Panc1 (cell line): ENCODE data around the gene TIAL1. TPM values are rescaled to one million over a fixed set of nuclear protein-coding genes. Genes with fewer than 3 reads are reported as not detected.

ENCODE experiments used
- ATAC-seq: fragments of 200-7000 bp; cut with Tn5 transposase; 2 replicates; pipeline ENCODE4 v1.9.1; 2020; ENCODE audit warnings: mild to moderate bottlenecking, moderate library complexity
- BruUV-seq: library from RNA; stranded (reverse); fragments of 400-500 nt; replicated peaks from 2 replicates; lab custom pipeline; 2021; lab: Mats Ljungman, UMichigan
- CTCF ChIA-PET: fragments of 300-600 bp; sonication (Branson Sonifier 250); formaldehyde crosslinking; loops from one replicate; lab custom pipeline; 2022; ENCODE audit warnings: antibody characterized with exemption; lab: Charles Lee
- POLR2A ChIA-PET: fragments of 300-600 bp; sonication (Branson Sonifier 250); formaldehyde crosslinking; loops from one replicate; lab custom pipeline; 2022; ENCODE audit warnings: antibody characterized with exemption; lab: Charles Lee
- DNase-seq: peaks from one replicate; pipeline ENCODE4 v3.0.0-alpha.2; 2010; ENCODE audit warnings: low read depth, low spot score
- H3K27ac ChIP-seq: 2 replicates; pipeline ENCODE4 v1.5.1; 2011; ENCODE audit warnings: mild to moderate bottlenecking, low read length, inconsistent platforms
- H3K27me3 ChIP-seq: fragments of 200-500 bp; sonication (Bioruptor generic); 2 replicates; pipeline ENCODE4 v1.6.0; 2014; ENCODE audit warnings: low read length, inconsistent platforms; ENCODE audit not compliant: control insufficient read depth, insufficient read depth
- H3K36me3 ChIP-seq: fragments of 200-500 bp; sonication (Bioruptor generic); 2 replicates; pipeline ENCODE4 v1.5.1; 2014; ENCODE audit warnings: inconsistent platforms, mild to moderate bottlenecking, low read length, moderate library complexity; ENCODE audit not compliant: control insufficient read depth, insufficient read depth
- H3K4me1 ChIP-seq: 2 replicates; pipeline ENCODE4 v1.5.1; 2011; ENCODE audit warnings: inconsistent platforms, mild to moderate bottlenecking, low read length, moderate library complexity; ENCODE audit not compliant: control insufficient read depth, insufficient read depth
- H3K4me3 ChIP-seq, 2 experiments: 2 replicates each; pipeline ENCODE4 v1.5.1; 2011 to 2012; ENCODE audit warnings: low read depth in 2 of 2, low read length in 2 of 2, mild to moderate bottlenecking in 2 of 2, inconsistent platforms in 1 of 2, moderate library complexity in 1 of 2
- H3K9me3 ChIP-seq: fragments of 200-500 bp; sonication (Bioruptor generic); 2 replicates; pipeline ENCODE4 v1.5.1; 2014; ENCODE audit warnings: low read depth, mild to moderate bottlenecking, inconsistent platforms, low read length, moderate library complexity; ENCODE audit not compliant: control insufficient read depth, insufficient read depth
- POLR2AphosphoS5 ChIP-seq: IDR thresholded peaks from 2 replicates; pipeline ENCODE4 v1.6.1; 2012; ENCODE audit warnings: mild to moderate bottlenecking, low read depth, low read length, moderate library complexity
- REST ChIP-seq, 2 experiments: IDR thresholded peaks; 2 replicates each; pipeline ENCODE4 v1.6.1; 2011 to 2012; ENCODE audit warnings: low read depth in 2 of 2, control low read depth in 1 of 2, low read length in 1 of 2, mild to moderate bottlenecking in 1 of 2, moderate library complexity in 1 of 2; ENCODE audit not compliant: insufficient read depth in 1 of 2
- SIN3A ChIP-seq: IDR thresholded peaks from 2 replicates; pipeline ENCODE4 v1.6.1; 2012; ENCODE audit warnings: low read depth, mild to moderate bottlenecking, low read length, moderate library complexity, borderline replicate concordance; ENCODE audit not compliant: insufficient read depth
- TCF7L2 ChIP-seq: IDR thresholded peaks from 2 replicates; pipeline ENCODE4 v1.6.1; 2011; ENCODE audit warnings: mild to moderate bottlenecking, low read depth, low read length, inconsistent platforms
- in situ Hi-C: cut with HindIII; loops from 2 replicates; pipeline ENCODE4 v1.10.0; 2016; ENCODE audit warnings: low sequenced_read_pairs, low pct_unique_long_range_greater_than_20kb
- intact Hi-C: fragments of 100-400 bp; cut with micrococcal nuclease; formaldehyde crosslinking; loops from one replicate; pipeline ENCODE4 v1.10.0; 2022; ENCODE audit not compliant: unreplicated experiment
- total RNA-seq: library from RNA; stranded (reverse); gene quantifications from one replicate; pipeline ENCODE4 v1.2.1, GENCODE V29; 2021; ENCODE audit not compliant: unreplicated experiment
- TF ChIP-seq, protein P1 (sequence below): fragments of 450-650 bp; IDR thresholded peaks from 2 replicates; pipeline ENCODE4 v1.5.1; 2017; ENCODE audit warnings: mild to moderate bottlenecking

Gene TIAL1
- total RNA-seq, 1 experiment from 2014 or later: 236 TPM

GRCh38 chr10:119542988-119543813 lies 53.6 kb downstream of the TIAL1 start:
- H3K27ac ChIP-seq: peak overlapping the region; percentile 68
- no peaks in the 10 kb centered on the region for H3K27me3 ChIP-seq
- peaks cover 52% of the 10 kb centered on the region for H3K4me1 ChIP-seq
- ChIA-PET CTCF (interaction anchor here (0.6 to 1.4 kb wide), 4 partner anchors 15 to 344 kb away, joined by 3 to 4 read pairs (median 3); no protein-coding TSS in a partner anchor), POLR2A (interaction anchor here (0.5 kb wide), 1 partner anchor 13 kb away, joined by 3 read pairs; no protein-coding TSS in a partner anchor)
- no peaks in the 10 kb centered on the region for H3K9me3 ChIP-seq
- no peak for TF ChIP-seq TCF7L2
- TF ChIP-seq SIN3A: peak; percentile 44; the same call in 1 of the 2 replicates
- 0 out of 2 replicates have a peak, but pooled peaks have one; percentile 14 for TF ChIP-seq POLR2AphosphoS5
- TF ChIP-seq, protein P1, sequence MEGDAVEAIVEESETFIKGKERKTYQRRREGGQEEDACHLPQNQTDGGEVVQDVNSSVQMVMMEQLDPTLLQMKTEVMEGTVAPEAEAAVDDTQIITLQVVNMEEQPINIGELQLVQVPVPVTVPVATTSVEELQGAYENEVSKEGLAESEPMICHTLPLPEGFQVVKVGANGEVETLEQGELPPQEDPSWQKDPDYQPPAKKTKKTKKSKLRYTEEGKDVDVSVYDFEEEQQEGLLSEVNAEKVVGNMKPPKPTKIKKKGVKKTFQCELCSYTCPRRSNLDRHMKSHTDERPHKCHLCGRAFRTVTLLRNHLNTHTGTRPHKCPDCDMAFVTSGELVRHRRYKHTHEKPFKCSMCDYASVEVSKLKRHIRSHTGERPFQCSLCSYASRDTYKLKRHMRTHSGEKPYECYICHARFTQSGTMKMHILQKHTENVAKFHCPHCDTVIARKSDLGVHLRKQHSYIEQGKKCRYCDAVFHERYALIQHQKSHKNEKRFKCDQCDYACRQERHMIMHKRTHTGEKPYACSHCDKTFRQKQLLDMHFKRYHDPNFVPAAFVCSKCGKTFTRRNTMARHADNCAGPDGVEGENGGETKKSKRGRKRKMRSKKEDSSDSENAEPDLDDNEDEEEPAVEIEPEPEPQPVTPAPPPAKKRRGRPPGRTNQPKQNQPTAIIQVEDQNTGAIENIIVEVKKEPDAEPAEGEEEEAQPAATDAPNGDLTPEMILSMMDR: peak; percentile 97
- peak; percentile 28 for DNase-seq
- intact Hi-C loops: no loop called here
- ATAC-seq: peak; percentile 71
- H3K4me3 ChIP-seq: peak overlapping the region; percentile 75 to 82
- in situ Hi-C loops: no loop called here
- BruUV-seq: no TSS peak
- no peaks in the 10 kb centered on the region; the same call in 1 of the 2 replicates for H3K36me3 ChIP-seq

GRCh38 chr10:119542357-119542987 lies 54.3 kb downstream of the TIAL1 start, which contains the start of gene RGS10:
TSS of gene RGS10 (minus strand) at chr10:119542719. CDS start at chr10:119542638, 81 bp downstream.
- TF ChIP-seq POLR2AphosphoS5 (peak; percentile 94), REST (IDR thresholded peaks at IDR 0.05; ENCODE audit: insufficient read depth in 1 of 2, low read depth in 2 of 2, low read length in 1 of 2) (no peak), TCF7L2 (0 out of 2 replicates have a peak, but pooled peaks have one; percentile 8), SIN3A (peak; percentile 87; the same call in 1 of the 2 replicates)
- TF ChIP-seq, protein P1: no peak
- intact Hi-C loops: no loop called here
- Histone ChIP-seq H3K4me1 (peaks cover 59% of the 10 kb centered on the region), H3K27me3 (no peaks in the 10 kb centered on the region), H3K27ac (peak within 1 kb of the TSS; percentile 80), H3K36me3 (no peaks in the 10 kb centered on the region; the same call in 1 of the 2 replicates), H3K4me3 (peak within 1 kb of the TSS; percentile 75 to 82), H3K9me3 (no peaks in the 10 kb centered on the region)
- DNase-seq (no peak), ATAC-seq (peak; percentile 92)
- POLR2A ChIA-PET: interaction anchor here (0.5 to 0.7 kb wide), 4 partner anchors 109 to 342 kb away, joined by 3 to 6 read pairs (median 5); partner anchors contain the start of gene BAG3
- no TSS peak for BruUV-seq
- CTCF ChIA-PET: interaction anchor here (0.6 to 0.9 kb wide), 4 partner anchors 44 to 1629 kb away, joined by 3 read pairs; no protein-coding TSS in a partner anchor
- in situ Hi-C loops: no loop called here
